ENCODE results near the gene SCN7A.

SCN7A gene

DNA sequence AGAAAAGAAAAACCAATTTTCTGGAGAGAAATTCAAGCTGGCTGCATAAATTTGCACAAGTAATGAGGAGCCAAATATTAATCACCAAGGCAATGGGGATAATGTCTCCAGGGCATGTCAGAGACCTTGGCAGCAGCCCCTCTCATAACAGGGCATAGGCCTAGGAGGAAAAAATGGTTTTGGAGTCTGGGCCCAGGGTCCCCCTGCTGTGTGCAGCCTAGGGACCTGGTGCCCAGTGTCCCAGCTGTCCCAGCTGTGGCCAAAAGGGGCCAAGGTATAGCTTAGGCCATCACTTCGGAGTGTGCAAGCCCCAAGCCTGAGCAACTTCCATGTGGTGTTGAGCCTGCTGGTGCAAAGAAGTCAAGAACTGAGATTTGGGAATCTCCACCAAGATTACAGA lies 57.1 kb downstream of the SCN7A start:
- Mint-ChIP-seq H3K4me3 (no peak overlapping the region), H3K9me3 (no peaks in the 10 kb centered on the region), H3K27me3 (ENCODE audit: low read depth, poor library complexity) (peaks cover 4% of the 10 kb centered on the region), H3K27ac (no peak overlapping the region), H3K36me3 (ENCODE audit: low read depth) (no peaks in the 10 kb centered on the region), H3K4me1 (no peaks in the 10 kb centered on the region)
- TF ChIP-seq, protein P1, sequence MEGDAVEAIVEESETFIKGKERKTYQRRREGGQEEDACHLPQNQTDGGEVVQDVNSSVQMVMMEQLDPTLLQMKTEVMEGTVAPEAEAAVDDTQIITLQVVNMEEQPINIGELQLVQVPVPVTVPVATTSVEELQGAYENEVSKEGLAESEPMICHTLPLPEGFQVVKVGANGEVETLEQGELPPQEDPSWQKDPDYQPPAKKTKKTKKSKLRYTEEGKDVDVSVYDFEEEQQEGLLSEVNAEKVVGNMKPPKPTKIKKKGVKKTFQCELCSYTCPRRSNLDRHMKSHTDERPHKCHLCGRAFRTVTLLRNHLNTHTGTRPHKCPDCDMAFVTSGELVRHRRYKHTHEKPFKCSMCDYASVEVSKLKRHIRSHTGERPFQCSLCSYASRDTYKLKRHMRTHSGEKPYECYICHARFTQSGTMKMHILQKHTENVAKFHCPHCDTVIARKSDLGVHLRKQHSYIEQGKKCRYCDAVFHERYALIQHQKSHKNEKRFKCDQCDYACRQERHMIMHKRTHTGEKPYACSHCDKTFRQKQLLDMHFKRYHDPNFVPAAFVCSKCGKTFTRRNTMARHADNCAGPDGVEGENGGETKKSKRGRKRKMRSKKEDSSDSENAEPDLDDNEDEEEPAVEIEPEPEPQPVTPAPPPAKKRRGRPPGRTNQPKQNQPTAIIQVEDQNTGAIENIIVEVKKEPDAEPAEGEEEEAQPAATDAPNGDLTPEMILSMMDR (IDR thresholded peaks at IDR 0.05) = no peak
- DNase-seq = no peak

DNA sequence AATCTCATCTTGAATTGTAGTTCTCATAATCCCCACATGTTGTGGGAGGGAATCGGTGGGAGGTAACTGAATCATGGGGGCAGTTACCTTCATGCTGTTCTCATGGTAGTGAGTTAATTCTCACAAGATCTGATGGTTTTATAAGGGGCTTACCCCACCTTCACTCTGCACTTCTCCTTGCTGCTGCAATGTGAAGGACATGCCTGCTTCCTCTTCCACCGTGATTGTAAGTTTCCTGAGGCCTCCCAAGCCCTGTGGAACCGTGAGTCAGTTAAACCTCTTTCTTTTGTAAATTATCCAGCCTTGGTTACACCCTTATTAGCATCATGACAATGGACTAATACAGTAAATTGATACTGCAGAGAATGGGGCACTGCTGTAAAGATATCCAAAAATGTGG lies 57.9 kb downstream of the SCN7A start:
- no peak overlapping the region for H3K27ac Mint-ChIP-seq
- H3K36me3 Mint-ChIP-seq (ENCODE audit: low read depth) = no peaks in the 10 kb centered on the region
- no peak for DNase-seq
- H3K4me3 Mint-ChIP-seq = no peak overlapping the region
- TF ChIP-seq, protein P1 (IDR thresholded peaks at IDR 0.05) = no peak
- peaks cover 4% of the 10 kb centered on the region for H3K27me3 Mint-ChIP-seq (ENCODE audit: low read depth, poor library complexity)
- no peaks in the 10 kb centered on the region for H3K9me3 Mint-ChIP-seq
- H3K4me1 Mint-ChIP-seq = no peaks in the 10 kb centered on the region

DNA sequence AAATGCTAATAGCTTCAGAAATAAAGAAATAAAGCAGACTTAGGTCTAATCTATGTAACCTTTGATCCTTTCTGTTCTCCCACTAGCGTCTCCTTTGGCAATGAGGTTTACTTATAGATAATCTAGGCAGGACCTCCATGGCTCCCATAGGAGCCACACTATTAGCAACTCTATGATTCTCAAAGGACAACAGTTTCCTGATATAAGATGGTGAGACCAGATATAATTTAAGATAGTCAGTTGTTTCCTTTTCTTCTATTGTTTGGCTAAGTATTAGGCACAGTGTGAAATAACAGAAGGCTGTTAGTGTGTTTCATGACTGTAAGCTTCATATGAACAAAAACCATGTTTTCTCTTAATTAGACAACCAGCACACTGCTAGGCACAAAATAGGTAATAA lies 59.6 kb downstream of the SCN7A start:
- peaks cover 4% of the 10 kb centered on the region for H3K27me3 Mint-ChIP-seq (ENCODE audit: low read depth, poor library complexity)
- no peak overlapping the region for H3K4me3 Mint-ChIP-seq
- no peak for DNase-seq
- no peaks in the 10 kb centered on the region for H3K9me3 Mint-ChIP-seq
- TF ChIP-seq, protein P1 (IDR thresholded peaks at IDR 0.05) = no peak
- H3K36me3 Mint-ChIP-seq (ENCODE audit: low read depth) = no peaks in the 10 kb centered on the region
- no peaks in the 10 kb centered on the region for H3K4me1 Mint-ChIP-seq
- H3K27ac Mint-ChIP-seq = no peak overlapping the region

DNA sequence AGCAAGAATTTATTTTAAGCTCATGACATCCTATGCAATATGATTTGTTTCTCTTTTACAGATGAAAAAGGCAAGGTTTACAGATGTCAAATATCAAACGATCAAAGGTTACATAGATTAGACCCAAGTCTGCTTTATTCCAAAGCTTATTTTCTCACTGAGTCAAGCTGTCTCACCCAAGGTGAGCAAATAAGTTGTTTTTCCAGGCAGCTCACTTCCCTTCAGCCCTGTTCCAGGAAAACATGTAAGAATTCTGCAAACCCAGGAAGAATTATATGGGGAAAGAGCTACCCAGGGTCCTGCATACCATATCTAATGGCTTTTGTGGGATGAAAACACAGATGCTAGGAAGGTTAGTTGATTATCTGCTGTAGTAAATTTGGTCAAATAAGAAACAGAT lies 60.6 kb downstream of the SCN7A start:
- Mint-ChIP-seq H3K4me3 (no peak overlapping the region), H3K36me3 (ENCODE audit: low read depth) (no peaks in the 10 kb centered on the region), H3K27me3 (ENCODE audit: low read depth, poor library complexity) (peaks cover 4% of the 10 kb centered on the region), H3K27ac (no peak overlapping the region), H3K4me1 (no peaks in the 10 kb centered on the region), H3K9me3 (no peaks in the 10 kb centered on the region)
- DNase-seq = no peak
- TF ChIP-seq, protein P1 (IDR thresholded peaks at IDR 0.05) = no peak

DNA sequence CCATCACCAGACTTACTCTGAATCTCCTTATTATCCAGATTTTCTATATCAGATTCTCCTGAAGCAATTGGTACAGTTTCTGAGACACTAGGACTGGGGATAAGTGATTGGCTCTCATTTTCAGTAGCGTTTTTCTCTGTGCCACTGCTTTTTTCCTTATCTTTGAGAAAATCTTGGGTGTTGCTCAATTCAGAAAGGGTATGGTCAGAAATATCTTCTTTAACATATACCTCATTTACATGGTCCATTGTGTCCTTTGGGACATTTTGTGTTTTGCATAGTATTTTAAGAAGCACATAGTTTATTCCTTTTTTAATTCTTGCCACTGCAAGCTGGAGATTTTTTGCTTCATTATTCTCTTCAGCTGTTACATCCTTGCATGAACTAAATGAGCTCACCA lies 61.7 kb downstream of the SCN7A start:
- H3K27me3 Mint-ChIP-seq (ENCODE audit: low read depth, poor library complexity) = peaks cover 4% of the 10 kb centered on the region
- H3K36me3 Mint-ChIP-seq (ENCODE audit: low read depth) = no peaks in the 10 kb centered on the region
- H3K4me1 Mint-ChIP-seq = no peaks in the 10 kb centered on the region
- no peak overlapping the region for H3K27ac Mint-ChIP-seq
- no peak overlapping the region for H3K4me3 Mint-ChIP-seq
- DNase-seq = no peak
- H3K9me3 Mint-ChIP-seq = no peaks in the 10 kb centered on the region
- TF ChIP-seq, protein P1 (IDR thresholded peaks at IDR 0.05) = no peak

DNA sequence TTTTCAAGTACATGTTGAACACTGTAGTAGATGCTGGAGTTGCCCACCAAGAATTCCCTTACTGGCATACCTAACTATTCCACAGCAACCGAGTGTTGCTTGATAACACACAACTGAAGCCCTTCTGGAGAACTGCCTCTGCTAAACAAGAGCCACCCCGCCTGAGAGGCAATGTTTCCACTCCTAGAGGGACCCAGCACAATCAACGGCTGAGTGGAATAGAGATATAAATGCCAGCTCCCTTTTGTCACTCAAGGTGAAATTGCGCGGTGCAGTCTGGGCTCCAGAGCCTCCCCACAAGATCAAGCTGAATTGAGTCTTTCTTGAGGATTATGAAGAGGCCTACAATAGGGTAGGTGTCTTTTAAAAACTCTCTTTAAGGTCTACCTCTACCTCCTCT lies 69.2 kb downstream of the SCN7A start:
- H3K27ac Mint-ChIP-seq = no peak overlapping the region

More for the DNA sequence above, 69.2 kb downstream of the SCN7A start:
- DNase-seq = no peak
- Mint-ChIP-seq H3K4me3 (no peak overlapping the region), H3K27me3 (ENCODE audit: low read depth, poor library complexity) (no peaks in the 10 kb centered on the region), H3K36me3 (ENCODE audit: low read depth) (no peaks in the 10 kb centered on the region), H3K4me1 (no peaks in the 10 kb centered on the region), H3K9me3 (no peaks in the 10 kb centered on the region)
- TF ChIP-seq, protein P1 (IDR thresholded peaks at IDR 0.05) = no peak

Measured in nephron progenitor cell (in vitro differentiated cells).